Measurements from ENCODE around the gene IL22RA2. TPM values are rescaled to one million over a fixed set of nuclear protein-coding genes. Genes with fewer than 3 reads are reported as not detected.

The IL22RA2 gene
- total RNA-seq, 1 donor from 2014 or later = not detected

DNA sequence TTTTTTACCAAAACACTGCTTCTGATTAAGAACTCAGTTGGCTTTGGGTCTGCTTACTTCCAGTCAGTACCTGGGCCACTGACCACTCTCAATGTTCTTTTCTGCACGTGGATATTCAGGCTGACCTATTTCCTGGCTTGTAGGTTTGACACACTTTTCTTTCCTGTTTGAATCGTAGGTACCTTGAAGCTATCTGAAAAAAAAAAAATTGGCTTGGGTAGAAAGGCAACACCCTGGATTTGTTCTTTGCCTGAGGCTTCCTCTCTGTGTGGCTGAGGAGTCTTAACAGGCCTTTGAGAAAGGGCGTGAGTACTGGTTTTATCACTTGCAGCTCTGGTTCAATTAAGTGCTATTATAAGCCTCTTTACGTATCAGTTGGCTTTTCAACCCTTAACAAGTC is 68.1 kb downstream of the IL22RA2 start:
- H3K4me1 ChIP-seq = no peaks in the 10 kb centered on the region
- no peak overlapping the region for H3K4me3 ChIP-seq
- no peak for ATAC-seq
- no peak for DNase-seq
- H3K9me3 ChIP-seq = no peaks in the 10 kb centered on the region
- intact Hi-C loops (cut with DNase I) = no loop called here
- no peaks in the 10 kb centered on the region for H3K36me3 ChIP-seq
- TF ChIP-seq, protein P1, sequence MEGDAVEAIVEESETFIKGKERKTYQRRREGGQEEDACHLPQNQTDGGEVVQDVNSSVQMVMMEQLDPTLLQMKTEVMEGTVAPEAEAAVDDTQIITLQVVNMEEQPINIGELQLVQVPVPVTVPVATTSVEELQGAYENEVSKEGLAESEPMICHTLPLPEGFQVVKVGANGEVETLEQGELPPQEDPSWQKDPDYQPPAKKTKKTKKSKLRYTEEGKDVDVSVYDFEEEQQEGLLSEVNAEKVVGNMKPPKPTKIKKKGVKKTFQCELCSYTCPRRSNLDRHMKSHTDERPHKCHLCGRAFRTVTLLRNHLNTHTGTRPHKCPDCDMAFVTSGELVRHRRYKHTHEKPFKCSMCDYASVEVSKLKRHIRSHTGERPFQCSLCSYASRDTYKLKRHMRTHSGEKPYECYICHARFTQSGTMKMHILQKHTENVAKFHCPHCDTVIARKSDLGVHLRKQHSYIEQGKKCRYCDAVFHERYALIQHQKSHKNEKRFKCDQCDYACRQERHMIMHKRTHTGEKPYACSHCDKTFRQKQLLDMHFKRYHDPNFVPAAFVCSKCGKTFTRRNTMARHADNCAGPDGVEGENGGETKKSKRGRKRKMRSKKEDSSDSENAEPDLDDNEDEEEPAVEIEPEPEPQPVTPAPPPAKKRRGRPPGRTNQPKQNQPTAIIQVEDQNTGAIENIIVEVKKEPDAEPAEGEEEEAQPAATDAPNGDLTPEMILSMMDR (IDR thresholded peaks at IDR 0.05) = no peak
- no peaks in the 10 kb centered on the region for H3K27me3 ChIP-seq
- no peak overlapping the region for H3K27ac ChIP-seq

DNA sequence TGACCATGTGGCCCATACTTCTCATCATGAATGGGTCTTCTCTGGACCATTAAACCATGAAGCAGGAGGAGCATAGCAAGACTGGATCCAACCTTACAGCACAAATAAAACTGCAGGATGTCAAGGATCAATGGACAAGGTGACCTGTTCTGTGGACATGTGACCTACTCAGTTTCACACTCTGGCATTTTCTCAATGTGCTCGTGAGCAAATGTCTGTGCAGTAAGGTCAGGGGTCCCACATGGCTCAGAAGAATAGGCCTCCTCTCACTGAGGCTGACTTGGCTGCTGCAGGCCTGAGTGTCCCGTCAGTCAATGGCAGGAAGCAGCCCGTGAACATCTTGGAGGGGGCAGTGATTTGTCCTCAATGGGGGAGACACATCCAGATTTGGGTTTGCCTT is 68.5 kb downstream of the IL22RA2 start:
- Histone ChIP-seq H3K9me3 (no peaks in the 10 kb centered on the region), H3K4me3 (no peak overlapping the region), H3K36me3 (no peaks in the 10 kb centered on the region), H3K4me1 (no peaks in the 10 kb centered on the region), H3K27me3 (no peaks in the 10 kb centered on the region), H3K27ac (no peak overlapping the region)
- TF ChIP-seq, protein P1 (IDR thresholded peaks at IDR 0.05) = no peak
- intact Hi-C loops (cut with DNase I) = no loop called here
- ATAC-seq (no peak), DNase-seq (no peak)

GRCh38 chr6:137102851-137103492 is 70.5 kb downstream of the IL22RA2 start:
- DNase-seq = no peak
- no peaks in the 10 kb centered on the region for H3K27me3 ChIP-seq
- H3K4me3 ChIP-seq = no peak overlapping the region
- H3K4me1 ChIP-seq = no peaks in the 10 kb centered on the region
- no peaks in the 10 kb centered on the region for H3K9me3 ChIP-seq
- no peak for ATAC-seq
- no peak overlapping the region for H3K27ac ChIP-seq
- TF ChIP-seq, protein P1 (IDR thresholded peaks at IDR 0.05) = no peak
- intact Hi-C loops (cut with DNase I) = no loop called here
- no peaks in the 10 kb centered on the region for H3K36me3 ChIP-seq

DNA sequence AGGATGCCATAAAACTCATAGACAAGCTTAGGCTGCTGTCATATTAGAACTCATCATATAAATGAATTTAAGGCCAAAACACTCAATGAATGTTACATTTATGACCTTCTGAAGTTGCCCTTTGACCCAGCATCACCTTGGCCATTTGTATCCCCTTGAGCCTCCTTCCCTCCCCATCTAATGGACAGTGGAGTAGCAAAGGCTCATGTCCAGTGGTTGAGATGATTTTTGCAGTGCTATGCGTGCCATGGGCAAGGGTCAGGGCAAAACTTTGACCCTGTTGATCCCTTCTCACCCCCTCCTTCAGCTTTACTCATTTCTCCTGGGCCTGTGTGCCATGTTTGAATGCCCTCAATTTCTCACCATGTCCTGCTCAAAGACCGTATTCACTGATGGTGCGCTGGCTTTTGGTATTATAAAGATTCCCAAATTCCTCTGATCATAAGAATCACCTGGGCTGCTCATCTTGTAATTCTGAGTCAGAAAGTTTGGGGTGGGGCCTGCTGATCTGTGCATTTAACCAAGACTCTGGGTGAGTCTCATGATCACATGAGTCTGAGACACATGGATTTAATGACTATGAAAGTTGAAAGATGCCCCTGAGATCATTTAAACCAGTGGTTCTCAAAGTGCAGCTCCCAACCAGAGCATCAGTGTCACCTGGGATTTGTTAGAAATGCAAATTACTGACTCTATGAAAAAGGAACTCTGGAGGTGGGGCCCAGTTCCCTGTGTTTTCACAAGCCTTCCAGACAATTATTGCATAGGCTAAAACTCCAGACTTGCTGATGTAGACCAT is 71.2 kb downstream of the IL22RA2 start:
- H3K27ac ChIP-seq = no peak overlapping the region
- no peak overlapping the region for H3K4me3 ChIP-seq
- intact Hi-C loops (cut with DNase I) = no loop called here
- TF ChIP-seq, protein P1 (IDR thresholded peaks at IDR 0.05) = no peak
- DNase-seq = no peak
- H3K4me1 ChIP-seq = no peaks in the 10 kb centered on the region
- H3K36me3 ChIP-seq = no peaks in the 10 kb centered on the region
- H3K27me3 ChIP-seq = no peaks in the 10 kb centered on the region
- no peaks in the 10 kb centered on the region for H3K9me3 ChIP-seq
- ATAC-seq = no peak

DNA sequence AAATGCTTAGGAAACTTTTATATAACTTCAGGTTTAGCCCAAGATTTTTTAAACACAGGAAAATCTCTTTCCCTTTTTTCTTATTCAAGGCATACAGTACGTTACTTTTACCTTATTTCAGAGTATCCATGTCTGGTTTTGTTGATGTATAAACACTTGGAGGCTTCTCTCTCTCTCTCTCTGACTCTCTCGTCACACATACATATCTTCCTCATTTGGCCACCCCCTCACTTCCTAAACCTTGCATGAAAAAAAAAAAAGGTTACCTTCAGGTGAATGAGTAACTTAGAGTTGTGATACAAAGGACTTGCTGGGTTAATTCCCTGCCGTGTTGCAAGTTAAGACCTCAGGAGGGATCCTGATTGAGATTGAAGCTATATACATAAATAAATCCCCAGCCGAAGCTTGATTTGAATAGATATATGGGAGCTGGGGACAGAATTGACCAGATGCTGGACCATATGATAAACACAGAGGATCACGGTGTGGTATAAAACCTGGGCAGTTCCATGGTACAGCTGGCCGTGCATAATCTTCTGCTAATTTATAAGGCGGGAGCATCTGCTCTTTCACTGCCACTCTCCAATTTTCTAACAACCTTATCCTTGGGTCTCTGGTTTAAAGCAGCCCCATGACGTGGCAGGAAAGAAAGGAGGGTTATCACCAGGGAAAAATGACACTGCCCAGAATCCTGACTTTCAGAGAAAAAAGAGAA is 73.6 kb downstream of the IL22RA2 start:
- Histone ChIP-seq H3K9me3 (no peaks in the 10 kb centered on the region), H3K27me3 (no peaks in the 10 kb centered on the region), H3K27ac (no peak overlapping the region), H3K4me1 (peaks cover 3% of the 10 kb centered on the region), H3K36me3 (no peaks in the 10 kb centered on the region), H3K4me3 (no peak overlapping the region)
- no peak for ATAC-seq
- intact Hi-C loops (cut with DNase I) = loop anchor here (10.0 kb wide), 1 partner anchor 215 kb away; no protein-coding TSS in a partner anchor
- TF ChIP-seq, protein P1 (IDR thresholded peaks at IDR 0.05) = no peak
- DNase-seq = no peak

Data from upper lobe of right lung (tissue), 1 donor.